Measurements from ENCODE around the gene CAMK2A.
"Not testable (repeated sequence)": the region's sequence is repeated elsewhere in the genome, so short reads cannot be mapped to it uniquely, and the experiment has no call there.

CAMK2A gene

GRCh38 chr5:150255659-150256409, 33.7 kb downstream of the CAMK2A start:
- Histone ChIP-seq H3K4me1 (ENCODE audit: control insufficient read depth in 1 of 2, insufficient read depth in 2 of 2, low read length in 2 of 2) (no peaks in the 10 kb centered on the region), H3K9ac (ENCODE audit: low read depth in 1 of 2, low read length in 2 of 2) (no peak overlapping the region)

GRCh38 chr5:150254774-150255173, 34.8 kb downstream of the CAMK2A start:
- no peak overlapping the region for H3K9ac ChIP-seq (ENCODE audit: low read depth in 1 of 2, low read length in 2 of 2)
- H3K4me1 ChIP-seq (ENCODE audit: control insufficient read depth in 1 of 2, insufficient read depth in 2 of 2, low read length in 2 of 2), result no peaks in the 10 kb centered on the region
- H3K4me3 ChIP-seq (ENCODE audit: low read depth in 1 of 2, low read length in 2 of 2), result no peak overlapping the region
- H3K27me3 ChIP-seq (ENCODE audit: control insufficient read depth in 1 of 2, insufficient read depth in 2 of 2, low read length in 2 of 2), result no peaks in the 10 kb centered on the region
- no peaks in the 10 kb centered on the region for H3K36me3 ChIP-seq (ENCODE audit: control insufficient read depth in 1 of 2, insufficient read depth in 2 of 2, low read length in 2 of 2)
- H3K27ac ChIP-seq (ENCODE audit: low read depth, low read length), result no peak overlapping the region
- no peaks in the 10 kb centered on the region for H3K9me3 ChIP-seq (ENCODE audit: control insufficient read depth in 1 of 2, low read length in 2 of 2)

More at GRCh38 chr5:150255659-150256409, 33.7 kb downstream of the CAMK2A start:
- H3K9me3 ChIP-seq (ENCODE audit: control insufficient read depth in 1 of 2, low read length in 2 of 2), result no peaks in the 10 kb centered on the region
- H3K4me3 ChIP-seq (ENCODE audit: low read depth in 1 of 2, low read length in 2 of 2), result no peak overlapping the region
- H3K36me3 ChIP-seq (ENCODE audit: control insufficient read depth in 1 of 2, insufficient read depth in 2 of 2, low read length in 2 of 2), result no peaks in the 10 kb centered on the region
- no peaks in the 10 kb centered on the region for H3K27me3 ChIP-seq (ENCODE audit: control insufficient read depth in 1 of 2, insufficient read depth in 2 of 2, low read length in 2 of 2)
- H3K27ac ChIP-seq (ENCODE audit: low read depth, low read length), result no peak overlapping the region

GRCh38 chr5:150254363-150254762, 35.2 kb downstream of the CAMK2A start:
- Histone ChIP-seq H3K4me1 (ENCODE audit: control insufficient read depth in 1 of 2, insufficient read depth in 2 of 2, low read length in 2 of 2) (no peaks in the 10 kb centered on the region), H3K36me3 (ENCODE audit: control insufficient read depth in 1 of 2, insufficient read depth in 2 of 2, low read length in 2 of 2) (no peaks in the 10 kb centered on the region), H3K27me3 (ENCODE audit: control insufficient read depth in 1 of 2, insufficient read depth in 2 of 2, low read length in 2 of 2) (no peaks in the 10 kb centered on the region), H3K9ac (ENCODE audit: low read depth in 1 of 2, low read length in 2 of 2) (no peak overlapping the region), H3K27ac (ENCODE audit: low read depth, low read length) (no peak overlapping the region), H3K9me3 (ENCODE audit: control insufficient read depth in 1 of 2, low read length in 2 of 2) (no peaks in the 10 kb centered on the region), H3K4me3 (ENCODE audit: low read depth in 1 of 2, low read length in 2 of 2) (no peak overlapping the region)

- Histone ChIP-seq H3K4me3 (ENCODE audit: low read depth in 1 of 2, low read length in 2 of 2) (no peak overlapping the region), H3K27me3 (ENCODE audit: control insufficient read depth in 1 of 2, insufficient read depth in 2 of 2, low read length in 2 of 2) (no peaks in the 10 kb centered on the region), H3K9ac (ENCODE audit: low read depth in 1 of 2, low read length in 2 of 2) (no peak overlapping the region), H3K36me3 (ENCODE audit: control insufficient read depth in 1 of 2, insufficient read depth in 2 of 2, low read length in 2 of 2) (no peaks in the 10 kb centered on the region), H3K4me1 (ENCODE audit: control insufficient read depth in 1 of 2, insufficient read depth in 2 of 2, low read length in 2 of 2) (no peaks in the 10 kb centered on the region), H3K9me3 (ENCODE audit: control insufficient read depth in 1 of 2, low read length in 2 of 2) (no peaks in the 10 kb centered on the region), H3K27ac (ENCODE audit: low read depth, low read length) (no peak overlapping the region)
Observed at GRCh38 chr5:150253416-150254208, 36.0 kb downstream of the CAMK2A start.

- Histone ChIP-seq H3K4me1 (ENCODE audit: control insufficient read depth in 1 of 2, insufficient read depth in 2 of 2, low read length in 2 of 2) (no peaks in the 10 kb centered on the region), H3K27ac (ENCODE audit: low read depth, low read length) (no peak overlapping the region), H3K27me3 (ENCODE audit: control insufficient read depth in 1 of 2, insufficient read depth in 2 of 2, low read length in 2 of 2) (no peaks in the 10 kb centered on the region), H3K9ac (ENCODE audit: low read depth in 1 of 2, low read length in 2 of 2) (no peak overlapping the region), H3K4me3 (ENCODE audit: low read depth in 1 of 2, low read length in 2 of 2) (no peak overlapping the region), H3K9me3 (ENCODE audit: control insufficient read depth in 1 of 2, low read length in 2 of 2) (no peaks in the 10 kb centered on the region), H3K36me3 (ENCODE audit: control insufficient read depth in 1 of 2, insufficient read depth in 2 of 2, low read length in 2 of 2) (no peaks in the 10 kb centered on the region)
Observed at GRCh38 chr5:150252489-150252888, 37.1 kb downstream of the CAMK2A start.

- Histone ChIP-seq H3K9me3 (ENCODE audit: control insufficient read depth in 1 of 2, low read length in 2 of 2) (no peaks in the 10 kb centered on the region), H3K27ac (ENCODE audit: low read depth, low read length) (no peak overlapping the region), H3K36me3 (ENCODE audit: control insufficient read depth in 1 of 2, insufficient read depth in 2 of 2, low read length in 2 of 2) (no peaks in the 10 kb centered on the region), H3K4me3 (ENCODE audit: low read depth in 1 of 2, low read length in 2 of 2) (no peak overlapping the region), H3K27me3 (ENCODE audit: control insufficient read depth in 1 of 2, insufficient read depth in 2 of 2, low read length in 2 of 2) (no peaks in the 10 kb centered on the region), H3K9ac (ENCODE audit: low read depth in 1 of 2, low read length in 2 of 2) (no peak overlapping the region), H3K4me1 (ENCODE audit: control insufficient read depth in 1 of 2, insufficient read depth in 2 of 2, low read length in 2 of 2) (no peaks in the 10 kb centered on the region)
Observed at GRCh38 chr5:150251504-150251903, 38.1 kb downstream of the CAMK2A start.

GRCh38 chr5:150249744-150250143, 39.8 kb downstream of the CAMK2A start:
- H3K27me3 ChIP-seq (ENCODE audit: control insufficient read depth in 1 of 2, insufficient read depth in 2 of 2, low read length in 2 of 2), result no peaks in the 10 kb centered on the region
- no peak overlapping the region for H3K4me3 ChIP-seq (ENCODE audit: low read depth in 1 of 2, low read length in 2 of 2)
- H3K36me3 ChIP-seq (ENCODE audit: control insufficient read depth in 1 of 2, insufficient read depth in 2 of 2, low read length in 2 of 2), result no peaks in the 10 kb centered on the region
- no peak overlapping the region for H3K9ac ChIP-seq (ENCODE audit: low read depth in 1 of 2, low read length in 2 of 2)
- H3K4me1 ChIP-seq (ENCODE audit: control insufficient read depth in 1 of 2, insufficient read depth in 2 of 2, low read length in 2 of 2), result no peaks in the 10 kb centered on the region
- no peak overlapping the region for H3K27ac ChIP-seq (ENCODE audit: low read depth, low read length)
- H3K9me3 ChIP-seq (ENCODE audit: control insufficient read depth in 1 of 2, low read length in 2 of 2), result no peaks in the 10 kb centered on the region

- no peak overlapping the region for H3K4me3 ChIP-seq (ENCODE audit: low read depth in 1 of 2, low read length in 2 of 2)
- H3K27ac ChIP-seq (ENCODE audit: low read depth, low read length), result no peak overlapping the region
- H3K27me3 ChIP-seq (ENCODE audit: control insufficient read depth in 1 of 2, insufficient read depth in 2 of 2, low read length in 2 of 2), result no peaks in the 10 kb centered on the region
- H3K4me1 ChIP-seq (ENCODE audit: control insufficient read depth in 1 of 2, insufficient read depth in 2 of 2, low read length in 2 of 2), result no peaks in the 10 kb centered on the region
- no peaks in the 10 kb centered on the region for H3K9me3 ChIP-seq (ENCODE audit: control insufficient read depth in 1 of 2, low read length in 2 of 2)
- no peaks in the 10 kb centered on the region for H3K36me3 ChIP-seq (ENCODE audit: control insufficient read depth in 1 of 2, insufficient read depth in 2 of 2, low read length in 2 of 2)
- H3K9ac ChIP-seq (ENCODE audit: low read depth in 1 of 2, low read length in 2 of 2), result no peak overlapping the region
Observed at GRCh38 chr5:150248946-150249345, 40.6 kb downstream of the CAMK2A start.

GRCh38 chr5:150248493-150248892, 41.1 kb downstream of the CAMK2A start:
- not testable (repeated sequence) for H3K27me3 ChIP-seq (ENCODE audit: control insufficient read depth in 1 of 2, insufficient read depth in 2 of 2, low read length in 2 of 2); H3K4me3 ChIP-seq (ENCODE audit: low read depth in 1 of 2, low read length in 2 of 2); H3K27ac ChIP-seq (ENCODE audit: low read depth, low read length); H3K36me3 ChIP-seq (ENCODE audit: control insufficient read depth in 1 of 2, insufficient read depth in 2 of 2, low read length in 2 of 2); H3K9me3 ChIP-seq (ENCODE audit: control insufficient read depth in 1 of 2, low read length in 2 of 2); H3K9ac ChIP-seq (ENCODE audit: low read depth in 1 of 2, low read length in 2 of 2); H3K4me1 ChIP-seq (ENCODE audit: control insufficient read depth in 1 of 2, insufficient read depth in 2 of 2, low read length in 2 of 2)

GRCh38 chr5:150247726-150248125, 41.8 kb downstream of the CAMK2A start:
- H3K4me3 ChIP-seq (ENCODE audit: low read depth in 1 of 2, low read length in 2 of 2), result no peak overlapping the region
- H3K9ac ChIP-seq (ENCODE audit: low read depth in 1 of 2, low read length in 2 of 2), result no peak overlapping the region
- H3K27ac ChIP-seq (ENCODE audit: low read depth, low read length), result no peak overlapping the region
- H3K9me3 ChIP-seq (ENCODE audit: control insufficient read depth in 1 of 2, low read length in 2 of 2), result no peaks in the 10 kb centered on the region
- no peaks in the 10 kb centered on the region for H3K27me3 ChIP-seq (ENCODE audit: control insufficient read depth in 1 of 2, insufficient read depth in 2 of 2, low read length in 2 of 2)
- H3K36me3 ChIP-seq (ENCODE audit: control insufficient read depth in 1 of 2, insufficient read depth in 2 of 2, low read length in 2 of 2), result no peaks in the 10 kb centered on the region
- no peaks in the 10 kb centered on the region for H3K4me1 ChIP-seq (ENCODE audit: control insufficient read depth in 1 of 2, insufficient read depth in 2 of 2, low read length in 2 of 2)

All from duodenal mucosa (tissue), 2 donors.